Effector memory CD8-positive, alpha-beta T cell (primary cell): ENCODE data around the gene TRIM23.
"Not testable (repeated sequence)": the region's sequence is repeated elsewhere in the genome, so short reads cannot be mapped to it uniquely, and the experiment has no call there.

Source experiments
- ATAC-seq: fragments of 150-1000 bp; cut with Tn5 transposase; replicated peaks from 2 replicates; pipeline ENCODE4 v1.10.0; 2021; ENCODE audit warnings: mild to moderate bottlenecking, moderate library complexity
- DNase-seq, 3 experiments: peaks; one replicate each; pipeline ENCODE4 v3.0.0; 2021
- H3K27ac Mint-ChIP-seq, 2 donors: one replicate each; pipeline ENCODE4 v1.8.0; 2022; ENCODE audit warnings: mild to moderate bottlenecking in 2 of 2, mixed read lengths in 2 of 2, moderate library complexity in 2 of 2
- H3K27me3 Mint-ChIP-seq, 2 donors: one replicate each; pipeline ENCODE4 v1.8.0; 2022; ENCODE audit warnings: mixed read lengths in 2 of 2
- H3K36me3 Mint-ChIP-seq: one replicate; pipeline ENCODE4 v1.8.0; 2022; ENCODE audit warnings: mild to moderate bottlenecking, moderate library complexity, mixed read lengths; ENCODE audit not compliant: insufficient read depth
- H3K4me1 Mint-ChIP-seq, 2 donors: one replicate each; pipeline ENCODE4 v1.8.0; 2022; ENCODE audit warnings: low read depth in 2 of 2, mixed read lengths in 2 of 2
- H3K4me3 Mint-ChIP-seq, 2 donors: one replicate each; pipeline ENCODE4 v1.8.0; 2022; ENCODE audit warnings: mild to moderate bottlenecking in 2 of 2, mixed read lengths in 2 of 2, moderate library complexity in 2 of 2
- H3K9me3 Mint-ChIP-seq, 2 donors: one replicate each; pipeline ENCODE4 v1.8.0; 2022; ENCODE audit warnings: mixed read lengths in 2 of 2

Gene TRIM23

DNA sequence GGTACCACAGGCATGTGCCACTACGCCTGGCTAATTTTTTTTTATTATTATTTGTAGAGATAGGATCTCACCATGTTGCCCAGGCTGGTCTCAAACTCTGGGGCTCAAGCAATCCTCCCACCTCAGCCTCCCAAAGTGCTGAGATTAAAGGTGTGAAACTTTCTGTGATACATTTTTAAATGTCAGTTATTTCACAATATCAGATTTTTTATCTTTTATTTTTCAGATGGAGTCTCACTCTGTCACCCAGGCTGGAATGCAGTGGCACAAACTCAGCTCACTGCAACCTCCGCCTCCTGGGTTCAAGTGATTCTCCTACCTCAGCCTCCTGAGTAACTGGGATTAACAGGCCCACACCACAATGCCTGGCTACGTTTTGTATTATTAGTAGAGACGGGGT is 2.2 kb downstream of the TRIM23 start:
- not testable (repeated sequence) for H3K27ac Mint-ChIP-seq, DNase-seq, H3K27me3 Mint-ChIP-seq, H3K9me3 Mint-ChIP-seq, ATAC-seq
- Mint-ChIP-seq H3K36me3 (peaks cover 25% of the 10 kb centered on the region), H3K4me3 (peak overlapping the region; percentile 93 to 97), H3K4me1 (peaks cover 23 to 41% of the 10 kb centered on the region in 2 donors)

DNA sequence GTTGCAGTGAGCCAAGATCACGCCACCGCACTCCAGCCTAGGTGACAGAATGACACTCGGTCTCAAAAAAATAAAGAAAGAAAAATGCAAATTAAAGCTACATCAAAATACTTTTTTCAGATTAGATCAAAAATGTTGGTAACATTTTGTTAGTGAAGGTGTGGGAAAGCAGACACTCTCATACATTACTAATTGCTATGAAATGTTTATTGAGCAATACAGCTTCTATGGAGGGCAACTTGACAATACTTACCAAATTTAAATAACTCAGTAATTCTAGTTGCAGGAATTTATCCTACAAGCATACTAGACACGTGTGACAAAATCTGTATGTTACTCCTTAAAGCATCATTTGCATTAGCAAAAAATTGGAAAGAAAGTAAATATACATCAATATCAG is 4.1 kb downstream of the TRIM23 start:
- Mint-ChIP-seq H3K4me3 (no peak overlapping the region), H3K4me1 (peaks cover 11 to 37% of the 10 kb centered on the region in 2 donors), H3K9me3 (no peaks in the 10 kb centered on the region), H3K27ac (no peak overlapping the region), H3K36me3 (peaks cover 25% of the 10 kb centered on the region), H3K27me3 (no peaks in the 10 kb centered on the region)
- no peak for ATAC-seq
- no peak for DNase-seq

DNA sequence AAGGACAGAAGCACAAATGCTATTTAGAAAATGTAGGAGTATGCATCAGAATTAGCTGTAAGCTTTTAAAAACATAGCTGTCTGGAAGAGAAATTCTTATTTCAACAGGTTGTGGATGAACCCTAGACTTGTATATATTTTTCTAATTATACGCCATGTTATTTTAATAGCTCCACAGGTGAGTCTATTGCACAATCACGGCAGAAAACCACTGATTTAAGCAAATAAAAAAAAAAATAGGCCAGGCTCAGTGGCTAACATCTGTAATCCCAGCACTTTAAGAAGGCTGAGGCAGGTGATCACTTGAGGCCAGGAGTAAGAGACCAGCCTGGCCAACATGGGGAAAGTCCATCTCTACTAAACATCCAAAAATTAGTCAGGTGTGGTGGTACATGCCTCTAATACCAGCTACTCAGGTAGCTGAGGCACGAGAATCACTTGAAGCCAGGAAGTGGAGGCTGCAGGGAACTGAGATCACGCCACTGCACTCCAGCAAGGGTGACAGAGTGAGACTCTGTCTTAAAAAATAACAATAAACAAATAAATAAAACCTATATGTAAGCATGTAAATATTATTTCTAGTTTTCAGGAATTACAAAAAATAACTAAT is 11.7 kb downstream of the TRIM23 start:
- H3K4me3 Mint-ChIP-seq, result no peak overlapping the region
- H3K9me3 Mint-ChIP-seq, result no peaks in the 10 kb centered on the region
- peaks cover 73% of the 10 kb centered on the region for H3K36me3 Mint-ChIP-seq
- no peak for ATAC-seq
- H3K27ac Mint-ChIP-seq, result no peak overlapping the region
- peaks cover 2 to 12% of the 10 kb centered on the region in 2 donors for H3K4me1 Mint-ChIP-seq
- DNase-seq, result no peak
- no peaks in the 10 kb centered on the region for H3K27me3 Mint-ChIP-seq

DNA sequence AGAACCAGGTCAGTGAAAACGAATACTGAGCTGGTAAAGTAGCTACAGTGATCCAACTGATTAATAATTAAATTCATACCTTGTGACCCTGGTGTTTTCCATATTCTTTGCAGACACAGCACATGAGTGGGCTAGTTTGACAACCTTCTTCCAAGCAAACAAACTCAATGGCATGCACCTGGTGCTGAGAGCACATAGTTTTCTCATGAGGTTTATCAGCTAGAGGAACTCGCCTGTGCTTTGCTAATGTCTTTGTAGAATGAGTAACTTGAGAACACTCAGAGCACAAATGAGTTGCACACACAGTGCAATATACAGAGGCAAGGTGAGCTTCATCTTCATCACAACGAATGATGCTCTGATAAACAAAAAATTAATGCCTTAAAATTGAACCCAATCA is 12.6 kb downstream of the TRIM23 start:
- no peaks in the 10 kb centered on the region for H3K9me3 Mint-ChIP-seq
- H3K4me1 Mint-ChIP-seq, result peaks cover 4 to 12% of the 10 kb centered on the region in 2 donors
- no peak for DNase-seq
- no peak overlapping the region for H3K4me3 Mint-ChIP-seq
- no peak for ATAC-seq
- peaks cover 79% of the 10 kb centered on the region for H3K36me3 Mint-ChIP-seq
- no peak overlapping the region for H3K27ac Mint-ChIP-seq
- H3K27me3 Mint-ChIP-seq, result no peaks in the 10 kb centered on the region

DNA sequence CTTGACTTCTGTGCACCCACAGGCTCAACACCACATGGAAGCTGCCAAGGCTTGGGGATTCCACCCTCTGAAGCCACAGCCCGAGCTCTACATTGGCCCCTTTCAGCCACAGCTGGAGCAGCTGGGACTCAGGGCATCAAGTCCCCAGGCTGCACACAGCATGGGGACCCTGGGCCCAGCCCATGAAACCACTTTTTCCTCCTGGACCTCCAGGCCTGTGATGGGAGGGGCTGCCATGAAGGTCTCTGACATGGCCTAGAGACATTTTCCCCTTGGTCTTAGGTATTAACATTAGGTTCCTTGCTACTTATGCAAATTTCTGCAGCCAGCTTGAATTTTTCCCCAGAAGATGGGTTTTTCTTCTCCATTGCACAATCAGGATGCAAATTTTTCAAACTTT is 22.4 kb downstream of the TRIM23 start:
- H3K9me3 Mint-ChIP-seq, DNase-seq: not testable (repeated sequence)

DNA sequence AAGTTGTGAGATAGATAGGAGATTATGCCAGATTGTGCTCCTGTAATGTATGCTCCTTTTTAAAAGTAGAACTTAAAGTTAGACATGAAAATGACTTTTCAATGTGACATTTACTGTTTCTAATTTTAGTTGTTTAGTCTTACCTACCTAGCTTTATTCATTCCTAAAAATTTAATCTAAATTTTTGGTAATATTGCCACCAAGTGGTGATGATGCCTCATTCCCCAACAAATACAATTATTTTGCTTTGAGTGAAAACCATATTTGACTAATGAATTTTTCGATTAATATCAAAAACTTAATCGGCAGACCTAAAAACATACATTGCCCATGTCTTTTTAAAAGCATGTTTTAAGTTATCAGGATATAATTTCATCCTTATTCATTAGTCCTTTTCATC is 35.4 kb downstream of the TRIM23 start:
- no peaks in the 10 kb centered on the region for H3K27me3 Mint-ChIP-seq
- H3K4me1 Mint-ChIP-seq, result peaks cover 0 to 2% of the 10 kb centered on the region in 2 donors
- H3K4me3 Mint-ChIP-seq, result no peak overlapping the region
- no peak for DNase-seq
- no peak for ATAC-seq
- H3K27ac Mint-ChIP-seq, result no peak overlapping the region
- peaks cover 46% of the 10 kb centered on the region for H3K36me3 Mint-ChIP-seq
- H3K9me3 Mint-ChIP-seq, result no peaks in the 10 kb centered on the region

More for the DNA sequence above, 22.4 kb downstream of the TRIM23 start:
- not testable (repeated sequence) for H3K4me3 Mint-ChIP-seq, ATAC-seq, H3K27me3 Mint-ChIP-seq
- Mint-ChIP-seq H3K27ac (peak overlapping the region in 1 of 2 donors; percentile 10), H3K36me3 (peaks cover 65% of the 10 kb centered on the region), H3K4me1 (peaks cover 2 to 18% of the 10 kb centered on the region in 2 donors)

DNA sequence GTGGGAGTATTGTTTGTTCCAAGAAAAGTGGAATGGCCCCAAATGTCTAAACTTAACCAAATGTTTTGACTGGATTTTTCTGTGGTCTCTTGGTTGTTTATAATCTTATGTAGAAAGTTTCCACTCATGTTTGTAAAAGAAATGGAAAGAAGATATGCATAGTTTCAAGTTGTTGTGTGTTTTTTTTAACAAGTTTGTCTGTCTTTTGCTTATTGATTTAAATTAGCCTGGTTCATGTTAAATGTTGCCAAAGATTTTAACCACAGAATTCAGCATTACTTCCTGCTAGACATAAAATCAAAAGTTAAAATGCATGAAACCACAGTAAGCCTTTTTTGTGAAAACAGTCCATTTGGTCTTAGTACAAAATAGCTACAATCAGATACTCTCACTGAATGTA is 47.0 kb downstream of the TRIM23 start:
- H3K36me3 Mint-ChIP-seq, result peaks cover 70% of the 10 kb centered on the region
- peaks cover 8 to 14% of the 10 kb centered on the region in 2 donors for H3K4me1 Mint-ChIP-seq
- no peaks in the 10 kb centered on the region for H3K9me3 Mint-ChIP-seq
- no peak overlapping the region for H3K27ac Mint-ChIP-seq
- no peak for DNase-seq
- H3K27me3 Mint-ChIP-seq, result no peaks in the 10 kb centered on the region
- no peak for ATAC-seq
- no peak overlapping the region for H3K4me3 Mint-ChIP-seq

DNA sequence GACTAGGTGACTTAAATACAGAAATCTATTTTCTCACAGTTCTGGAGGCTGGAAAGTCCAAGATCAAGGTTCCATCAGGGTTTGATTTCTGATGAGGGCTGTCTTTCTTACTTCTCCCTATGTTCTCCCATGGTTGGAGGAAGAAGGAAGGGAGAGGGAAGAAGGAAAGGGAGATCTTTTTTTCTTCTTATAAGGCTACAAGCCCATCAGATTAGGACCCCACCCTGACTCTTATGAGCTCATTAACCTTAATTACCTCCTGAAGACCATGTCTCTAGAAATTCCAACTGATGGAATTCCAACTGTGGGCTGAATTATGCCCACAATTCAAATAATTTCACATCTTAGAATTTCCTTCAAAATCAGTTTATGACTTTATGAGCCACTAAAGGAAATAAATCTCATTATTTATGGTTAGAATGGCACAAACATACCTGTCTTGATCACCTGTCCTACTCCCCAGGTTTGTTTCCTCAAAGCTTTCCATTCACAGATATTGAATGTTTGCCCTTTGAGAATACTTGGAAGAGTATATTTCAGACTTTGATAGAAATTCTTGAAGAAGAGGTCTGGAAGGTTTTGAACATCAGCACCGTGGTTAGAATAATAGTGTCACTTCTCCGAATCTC is 53.4 kb downstream of the TRIM23 start:
- Mint-ChIP-seq H3K9me3 (no peaks in the 10 kb centered on the region), H3K36me3 (peaks cover 48% of the 10 kb centered on the region), H3K27me3 (no peaks in the 10 kb centered on the region), H3K4me3 (no peak overlapping the region), H3K4me1 (peaks cover 13 to 17% of the 10 kb centered on the region in 2 donors), H3K27ac (no peak overlapping the region)
- ATAC-seq, result no peak
- DNase-seq, result no peak

DNA sequence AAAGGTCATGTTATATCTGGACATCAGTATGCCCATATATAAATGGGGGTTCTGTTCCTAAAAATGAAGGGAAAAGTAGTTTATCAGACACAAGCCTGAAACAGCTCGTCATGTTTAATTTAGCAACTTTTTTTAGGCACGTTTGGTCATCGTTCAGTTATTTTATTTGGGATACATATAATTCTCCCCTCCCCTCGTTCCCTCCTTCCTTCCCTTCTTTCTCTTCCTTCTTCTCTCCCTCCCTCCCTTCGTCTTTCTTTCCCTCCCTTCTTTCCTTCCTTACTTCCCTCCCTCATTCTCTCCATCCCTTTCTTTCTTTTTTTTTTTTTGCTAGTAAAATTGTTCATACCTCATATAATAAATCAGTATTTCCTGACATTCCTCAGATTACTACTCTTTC is 57.6 kb downstream of the TRIM23 start:
- Mint-ChIP-seq H3K4me3 (no peak overlapping the region), H3K4me1 (peaks cover 32 to 43% of the 10 kb centered on the region in 2 donors), H3K27me3 (no peaks in the 10 kb centered on the region), H3K36me3 (peaks cover 50% of the 10 kb centered on the region), H3K9me3 (no peaks in the 10 kb centered on the region), H3K27ac (peak overlapping the region; percentile 35 to 55)
- no peak for DNase-seq
- no peak for ATAC-seq

DNA sequence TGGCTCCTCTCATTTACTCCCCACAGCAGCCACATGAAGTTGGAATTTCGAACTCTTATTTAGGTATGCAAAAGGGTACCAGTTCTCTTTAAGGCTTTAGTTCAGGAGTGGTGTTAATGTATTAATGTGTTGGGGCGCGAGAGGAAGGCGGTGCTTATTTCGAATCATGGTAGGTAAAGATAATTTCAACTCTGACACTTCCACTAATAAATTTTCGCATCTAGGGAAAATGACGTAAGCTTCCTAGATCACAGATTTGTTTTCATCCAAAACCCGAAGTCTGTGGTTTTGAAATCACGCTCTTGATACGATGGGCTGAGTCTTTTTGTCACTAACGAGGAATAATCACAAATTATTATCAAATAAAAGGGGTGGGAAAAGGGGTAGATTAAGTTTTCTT is 60.4 kb downstream of the TRIM23 start:
- Mint-ChIP-seq H3K27ac (peak overlapping the region; percentile 97 to 99), H3K9me3 (no peaks in the 10 kb centered on the region), H3K4me1 (peaks cover 32 to 45% of the 10 kb centered on the region in 2 donors), H3K36me3 (peaks cover 44% of the 10 kb centered on the region), H3K4me3 (peak overlapping the region; percentile 90 to 99), H3K27me3 (no peaks in the 10 kb centered on the region)
- DNase-seq, result no peak
- no peak for ATAC-seq

DNA sequence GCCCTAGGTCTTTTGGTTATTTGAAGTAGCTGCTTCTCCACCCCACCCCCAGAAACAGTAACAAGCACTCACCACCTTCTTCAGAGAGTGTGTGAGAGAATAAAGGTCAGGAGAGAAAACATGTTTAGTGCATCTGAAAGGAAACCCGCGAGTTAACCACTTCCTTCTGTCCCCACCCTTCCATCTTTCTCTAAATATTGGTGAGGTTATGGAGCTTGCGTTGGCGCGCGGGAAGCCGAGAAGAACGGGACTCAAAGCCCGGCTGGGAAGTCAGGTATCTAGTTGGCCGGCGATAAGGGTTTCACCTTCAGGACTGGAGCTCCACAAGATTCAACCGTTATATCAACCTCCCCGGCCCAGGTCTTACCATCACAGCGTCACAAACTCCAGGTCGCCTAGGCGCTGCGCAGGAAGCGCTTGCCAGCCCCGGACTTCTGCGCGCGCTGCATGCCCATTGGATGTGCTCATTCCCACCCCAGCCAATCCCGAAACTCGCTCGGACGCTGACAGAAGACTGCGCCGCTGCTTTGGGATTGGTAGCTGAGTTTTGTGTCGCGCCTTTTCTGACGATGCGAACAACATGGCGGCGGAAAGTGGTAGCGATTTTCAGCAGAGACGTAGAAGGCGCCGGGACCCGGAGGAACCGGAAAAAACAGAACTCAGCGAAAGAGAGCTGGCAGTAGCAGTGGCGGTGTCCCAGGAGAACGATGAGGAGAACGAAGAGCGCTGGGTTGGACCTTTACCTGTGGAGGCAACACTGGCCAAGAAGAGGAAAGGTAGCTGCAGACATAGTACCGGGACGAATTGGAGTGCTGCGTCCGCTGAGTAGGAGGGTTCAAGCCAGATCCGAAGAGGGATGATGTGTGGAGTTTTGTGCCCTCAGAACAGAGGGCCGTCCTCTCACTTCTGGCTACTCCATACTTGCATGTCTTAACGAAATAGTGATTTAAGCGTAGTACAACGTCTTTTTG is 61.1 kb downstream of the TRIM23 start, which contains the start of the genes CENPK and PPWD1:
TSS of gene CENPK (minus strand) at position 438 of the 971 bp plus-strand sequence. CDS start 8,261 bp downstream, outside the sequence.
TSS of gene PPWD1 (plus strand) at position 566 of the 971 bp plus-strand sequence. CDS start at position 581, 15 bp downstream.
- Mint-ChIP-seq H3K27ac (peak within 1 kb of the TSS; percentile 97 to 99), H3K9me3 (no peaks in the 10 kb centered on the region), H3K36me3 (peaks cover 41% of the 10 kb centered on the region), H3K4me3 (peak within 1 kb of the TSS; percentile 90 to 99), H3K4me1 (peaks cover 30 to 45% of the 10 kb centered on the region in 2 donors), H3K27me3 (no peaks in the 10 kb centered on the region)
- DNase-seq, result peak; percentile 92 to 94 (median 93)
- ATAC-seq, result peak; percentile 93

DNA sequence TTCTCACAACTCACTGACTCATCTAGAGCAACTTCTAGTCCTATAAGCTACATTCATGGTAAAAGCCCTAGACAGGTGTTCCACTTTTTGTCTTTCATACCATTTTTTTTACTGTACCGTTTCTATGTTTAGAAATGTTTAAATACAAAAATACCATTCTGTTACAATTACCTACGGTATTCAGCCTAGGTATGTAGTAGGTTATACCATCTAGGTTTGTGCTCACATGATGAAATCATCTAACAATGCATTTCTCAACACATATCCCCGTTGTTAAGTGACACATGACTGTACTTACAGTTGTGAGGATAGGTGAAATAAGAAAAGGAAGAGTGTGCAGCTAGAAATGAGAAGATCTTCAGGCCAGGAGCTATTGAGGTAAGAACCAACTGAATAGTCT is 67.4 kb downstream of the TRIM23 start:
- no peak for ATAC-seq
- H3K9me3 Mint-ChIP-seq, result no peaks in the 10 kb centered on the region
- H3K4me1 Mint-ChIP-seq, result peaks cover 2 to 3% of the 10 kb centered on the region in 2 donors
- no peak overlapping the region for H3K4me3 Mint-ChIP-seq
- no peaks in the 10 kb centered on the region for H3K27me3 Mint-ChIP-seq
- H3K27ac Mint-ChIP-seq, result no peak overlapping the region
- H3K36me3 Mint-ChIP-seq, result peaks cover 9% of the 10 kb centered on the region
- DNase-seq, result no peak

DNA sequence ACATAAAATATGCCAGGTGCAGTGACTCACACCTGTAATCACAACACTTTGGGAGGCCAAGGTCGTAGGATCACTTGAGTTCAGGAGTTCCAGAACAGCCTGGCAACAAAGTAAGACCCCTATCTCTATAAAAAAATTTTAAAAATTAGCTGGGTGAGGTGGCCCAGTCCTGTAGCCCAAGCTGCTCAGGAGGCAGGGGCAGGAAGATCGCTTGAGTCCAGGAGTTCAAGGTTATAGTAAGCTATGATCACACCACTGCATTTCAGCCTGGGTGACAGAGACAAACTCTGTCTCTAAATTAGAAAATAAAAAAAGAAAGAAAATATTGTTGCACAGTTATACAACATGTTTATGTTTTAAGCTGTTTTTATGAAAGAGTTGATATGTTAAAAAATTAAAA is 68.0 kb downstream of the TRIM23 start:
- no peaks in the 10 kb centered on the region for H3K27me3 Mint-ChIP-seq
- peaks cover 9% of the 10 kb centered on the region for H3K36me3 Mint-ChIP-seq
- H3K4me3 Mint-ChIP-seq, result no peak overlapping the region
- H3K4me1 Mint-ChIP-seq, result peaks cover 0 to 2% of the 10 kb centered on the region in 2 donors
- no peaks in the 10 kb centered on the region for H3K9me3 Mint-ChIP-seq
- DNase-seq (no peak), ATAC-seq (no peak)
- H3K27ac Mint-ChIP-seq, result no peak overlapping the region
